Measurements from ENCODE around the gene VN1R5.
"Not testable (repeated sequence)": the region's sequence is repeated elsewhere in the genome, so short reads cannot be mapped to it uniquely, and the experiment has no call there.

The VN1R5 gene

GRCh38 chr1:247287460-247287859 lies 31.6 kb downstream of the VN1R5 start:
- no peak for DNase-seq (ENCODE audit: low read depth)
- no peak overlapping the region for H3K4me3 ChIP-seq (replicated peaks; ENCODE audit: low read depth, low read length)
- no peak for TF ChIP-seq CTCF (IDR thresholded peaks at IDR 0.05; ENCODE audit: low read length, missing control alignments)

- H3K4me3 ChIP-seq (replicated peaks; ENCODE audit: low read depth, low read length), result no peak overlapping the region
- DNase-seq (ENCODE audit: low read depth), result no peak
- TF ChIP-seq CTCF (IDR thresholded peaks at IDR 0.05; ENCODE audit: low read length, missing control alignments), result no peak
Observed at GRCh38 chr1:247288341-247288740, 32.5 kb downstream of the VN1R5 start.

- not testable (repeated sequence) for DNase-seq (ENCODE audit: low read depth); H3K4me3 ChIP-seq (replicated peaks; ENCODE audit: low read depth, low read length)
Observed at GRCh38 chr1:247289274-247289892, 33.5 kb downstream of the VN1R5 start.

GRCh38 chr1:247290576-247290975 lies 34.7 kb downstream of the VN1R5 start:
- DNase-seq (ENCODE audit: low read depth), result no peak
- no peak for TF ChIP-seq CTCF (IDR thresholded peaks at IDR 0.05; ENCODE audit: low read length, missing control alignments)
- H3K4me3 ChIP-seq (replicated peaks; ENCODE audit: low read depth, low read length), result no peak overlapping the region

- no peak for TF ChIP-seq CTCF (IDR thresholded peaks at IDR 0.05; ENCODE audit: low read length, missing control alignments)
- DNase-seq (ENCODE audit: low read depth), result no peak
- no peak overlapping the region for H3K4me3 ChIP-seq (replicated peaks; ENCODE audit: low read depth, low read length)
Observed at GRCh38 chr1:247291161-247291560, 35.3 kb downstream of the VN1R5 start.

GRCh38 chr1:247291833-247292561 lies 36.1 kb downstream of the VN1R5 start:
- DNase-seq (ENCODE audit: low read depth), result no peak
- TF ChIP-seq CTCF (IDR thresholded peaks at IDR 0.05; ENCODE audit: low read length, missing control alignments), result no peak
- no peak overlapping the region for H3K4me3 ChIP-seq (replicated peaks; ENCODE audit: low read depth, low read length)

GRCh38 chr1:247293047-247293446 lies 37.2 kb downstream of the VN1R5 start:
- DNase-seq (ENCODE audit: low read depth), result peak; percentile 57
- TF ChIP-seq CTCF (IDR thresholded peaks at IDR 0.05; ENCODE audit: low read length, missing control alignments), result no peak
- H3K4me3 ChIP-seq (replicated peaks; ENCODE audit: low read depth, low read length), result no peak overlapping the region
